ENCODE results near the gene STMN3.
"Not testable (repeated sequence)": the region's sequence is repeated elsewhere in the genome, so short reads cannot be mapped to it uniquely, and the experiment has no call there.

Gene STMN3

GRCh38 chr20:63601679-63602078, 51.5 kb downstream of the STMN3 start:
- DNase-seq: not testable (repeated sequence)

- no peak for DNase-seq
These were observed 53.7 kb downstream of the STMN3 start for GRCh38 chr20:63599396-63600050.

DNA sequence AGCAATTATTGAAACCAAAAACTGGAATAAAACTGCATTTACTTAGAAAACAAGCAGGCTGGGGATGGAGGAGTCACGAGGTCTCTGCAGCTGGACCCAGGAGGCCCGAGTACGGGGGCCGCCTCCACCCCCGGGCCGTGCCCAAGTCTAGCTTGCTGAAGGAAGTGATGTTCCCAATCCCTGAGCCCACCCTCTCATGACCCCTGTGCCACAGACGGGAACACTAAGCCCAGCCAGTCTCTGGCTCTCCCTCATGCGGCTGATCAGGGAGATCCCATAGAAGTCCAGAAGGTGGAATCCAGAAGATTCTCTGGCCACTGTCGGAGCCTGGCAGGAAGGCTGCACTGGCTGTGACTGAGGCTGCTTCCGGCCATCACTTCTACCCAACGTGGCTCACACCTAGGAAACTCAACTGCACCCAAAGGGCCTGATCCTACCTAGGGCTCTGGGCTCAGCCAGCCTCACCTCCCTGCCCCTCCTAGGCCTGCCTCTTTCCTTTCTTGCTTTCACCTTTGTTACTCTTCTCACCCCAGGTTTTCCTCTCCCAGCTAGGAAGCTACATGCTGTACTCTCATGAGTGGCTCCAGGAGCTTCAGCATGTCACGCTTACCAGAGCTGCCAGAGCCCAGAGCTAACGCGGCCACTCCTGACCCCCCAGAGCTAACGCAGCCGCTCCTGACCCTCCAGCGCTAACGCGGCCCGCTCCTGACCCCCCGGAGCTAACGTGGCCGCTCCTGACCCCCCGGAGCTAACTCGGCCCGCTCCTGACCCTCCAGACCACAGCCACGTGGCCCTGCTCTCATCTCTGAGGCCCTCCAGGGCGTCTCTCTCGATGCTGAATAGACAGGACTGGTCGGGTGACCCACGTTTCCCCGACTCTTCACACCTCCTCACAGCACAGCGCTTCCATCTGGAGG, 54.5 kb downstream of the STMN3 start:
- no peak for DNase-seq

DNA sequence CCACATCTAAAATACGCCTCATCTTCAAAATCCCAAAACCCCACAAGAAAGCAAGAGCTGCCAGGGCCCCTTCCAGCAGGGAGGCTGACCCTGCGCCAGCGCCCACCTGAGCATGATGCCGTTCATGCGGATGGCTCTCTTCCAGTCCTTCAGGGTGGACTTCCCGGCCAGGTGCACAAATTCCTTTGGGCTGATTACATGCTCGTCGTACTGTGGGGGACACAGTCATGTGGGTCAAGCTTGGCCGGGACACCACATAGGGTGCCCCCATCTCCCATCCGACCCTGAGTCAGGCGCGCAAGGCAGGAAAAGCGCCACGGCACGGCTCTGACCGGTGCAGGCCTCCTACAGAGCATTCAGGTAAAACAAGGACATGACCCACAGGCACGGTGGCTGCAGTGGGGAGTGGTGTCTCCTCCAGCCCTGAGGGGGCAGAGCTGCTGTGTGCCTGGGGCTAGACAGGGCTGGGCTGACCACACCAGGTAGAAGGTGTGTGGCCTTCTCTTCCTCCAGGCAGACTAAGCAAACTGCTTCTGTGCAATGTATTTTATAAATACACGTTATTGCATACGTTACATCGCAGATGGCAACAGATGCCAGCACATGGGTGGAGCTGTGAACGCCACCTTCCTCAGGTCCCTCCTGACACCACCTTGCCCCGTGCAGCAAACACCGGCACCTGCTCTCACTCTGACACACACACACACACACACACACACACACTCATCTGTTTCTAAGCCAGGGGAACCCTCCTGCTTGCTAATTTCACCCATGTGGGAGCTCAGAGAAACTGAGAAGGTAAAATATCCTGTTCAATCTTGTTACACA, 55.4 kb downstream of the STMN3 start:
- no peak for DNase-seq

DNA sequence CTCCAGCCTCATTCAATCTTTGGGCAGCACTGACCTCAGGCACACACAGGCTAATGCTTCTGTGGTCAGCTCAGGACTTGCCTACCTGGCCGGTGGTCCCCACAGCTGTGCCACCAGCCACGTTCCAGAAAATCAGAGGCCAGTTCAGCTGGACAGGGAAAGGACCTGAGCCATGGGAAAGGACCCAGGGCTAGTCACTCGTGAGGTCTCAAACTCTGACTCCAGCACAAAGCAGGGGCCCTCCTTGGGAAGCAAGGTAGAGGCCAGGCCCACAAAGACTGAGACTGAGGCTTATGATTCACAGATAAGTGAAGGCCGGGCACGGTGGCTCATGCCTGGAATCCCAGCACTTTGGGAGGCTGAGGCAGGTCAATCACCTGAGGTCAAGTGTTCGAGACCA, 56.8 kb downstream of the STMN3 start:
- no peak for DNase-seq

- DNase-seq: no peak
These were observed 57.7 kb downstream of the STMN3 start for GRCh38 chr20:63595416-63596127.

- no peak for DNase-seq
These were observed 59.1 kb downstream of the STMN3 start for GRCh38 chr20:63594043-63594561.

DNA sequence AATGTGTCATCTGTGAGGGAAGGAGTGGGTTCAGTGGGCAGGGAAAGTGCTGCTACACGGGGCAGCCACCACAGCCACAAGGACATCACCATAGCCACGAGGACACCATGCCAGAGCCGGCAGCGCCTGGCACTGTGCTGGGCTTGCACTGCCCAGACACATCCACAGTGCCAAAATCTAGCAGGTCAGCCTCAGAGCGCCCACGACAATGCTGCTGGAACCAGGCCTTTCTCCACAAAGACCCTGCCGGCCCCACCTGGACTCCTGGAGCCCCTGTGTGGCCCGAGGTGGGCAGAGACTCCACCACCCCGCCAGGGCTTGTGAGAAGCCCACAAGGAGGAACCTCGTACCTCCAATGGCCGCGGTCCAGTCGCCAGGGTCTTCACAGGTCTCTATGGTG, 60.6 kb downstream of the STMN3 start:
- DNase-seq: no peak

DNA sequence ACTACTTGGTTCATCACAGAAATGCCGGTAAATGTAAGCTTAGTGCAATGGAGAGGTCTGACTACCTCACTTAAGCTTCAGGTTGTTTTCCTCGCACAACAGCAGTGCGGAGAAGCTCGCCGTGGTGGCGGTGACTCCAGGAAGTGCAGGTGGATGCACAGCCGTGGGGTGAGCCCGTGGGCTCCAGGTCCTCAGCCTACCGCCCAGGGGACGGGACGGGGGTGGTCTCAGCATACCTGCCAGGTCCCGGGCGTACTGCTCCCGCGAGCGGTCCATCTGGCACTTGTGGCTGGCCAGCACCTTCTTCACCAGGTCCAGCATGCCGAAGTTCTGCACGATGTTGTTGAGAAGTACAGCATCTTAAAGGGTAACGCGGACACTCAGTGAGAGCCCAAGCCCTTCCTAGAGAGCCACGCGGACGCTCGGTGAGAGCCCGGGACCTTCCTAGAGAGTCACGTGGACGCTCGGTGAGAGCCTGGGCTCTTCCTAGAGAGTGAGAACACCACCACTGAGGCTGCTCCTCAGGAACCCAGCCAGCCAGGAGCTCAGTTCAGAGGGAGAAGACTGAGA, 61.4 kb downstream of the STMN3 start:
- DNase-seq: no peak

GRCh38 chr20:63591147-63591533, 62.1 kb downstream of the STMN3 start:
- DNase-seq: no peak

DNA sequence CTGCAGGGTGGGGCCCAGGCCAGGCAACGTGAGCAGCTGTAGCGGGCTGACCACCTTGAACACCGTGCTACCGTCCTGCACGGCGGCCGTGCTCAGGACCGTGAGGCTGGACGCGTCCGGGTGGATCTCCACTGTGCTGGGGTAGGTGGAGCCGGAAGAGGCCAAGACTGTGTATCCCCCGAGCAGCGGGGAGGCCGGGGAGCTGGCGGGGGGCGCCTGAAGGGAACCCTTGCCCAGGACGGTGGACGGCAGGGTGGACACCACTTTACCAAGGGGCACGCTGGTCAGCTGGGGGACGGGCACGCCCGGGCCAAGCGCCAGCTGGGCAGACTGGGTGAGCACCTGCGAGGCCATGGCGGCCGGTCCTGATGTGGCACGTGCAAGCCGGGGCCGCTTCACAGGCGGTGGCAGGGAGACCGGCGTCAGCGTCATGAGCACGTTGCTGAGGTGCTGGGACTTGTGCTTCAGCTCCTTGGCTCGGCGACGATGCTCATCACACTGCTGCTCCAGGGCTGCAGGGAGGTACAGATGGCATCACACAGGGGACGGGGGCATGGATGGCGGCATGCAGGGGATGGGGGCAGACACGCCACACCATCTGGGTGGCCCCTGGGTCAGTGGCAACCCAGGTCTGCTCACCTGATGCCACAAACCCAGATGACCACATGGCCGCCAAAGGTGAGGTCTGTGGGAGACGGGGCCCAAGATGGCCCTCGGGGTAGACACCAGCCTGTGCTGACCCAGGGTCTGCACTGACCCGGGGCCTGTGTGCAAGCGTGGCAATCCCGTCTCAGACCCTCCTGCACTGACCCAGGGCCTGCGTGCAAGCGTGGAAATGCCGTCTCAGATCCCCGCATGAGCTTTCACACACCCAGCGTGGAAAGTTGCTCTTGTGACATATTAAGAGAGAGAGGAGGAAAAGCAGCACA, 62.7 kb downstream of the STMN3 start:
- no peak for DNase-seq
